Stimulated activated CD8-positive, alpha-beta memory T cell treated with anti-CD3 and anti-CD28 coated beads, Interleukin-7, amount 100 ng/mL, for 24 hours (primary cell): ENCODE results near the gene CSAG3.
"Not testable (repeated sequence)": the region's sequence is repeated elsewhere in the genome, so short reads cannot be mapped to it uniquely, and the experiment has no call there.

Experiments used
- DNase-seq: peaks from one replicate; pipeline ENCODE4 v3.0.0-alpha.2; 2020; ENCODE audit warnings: low read depth

CSAG3 gene

DNA sequence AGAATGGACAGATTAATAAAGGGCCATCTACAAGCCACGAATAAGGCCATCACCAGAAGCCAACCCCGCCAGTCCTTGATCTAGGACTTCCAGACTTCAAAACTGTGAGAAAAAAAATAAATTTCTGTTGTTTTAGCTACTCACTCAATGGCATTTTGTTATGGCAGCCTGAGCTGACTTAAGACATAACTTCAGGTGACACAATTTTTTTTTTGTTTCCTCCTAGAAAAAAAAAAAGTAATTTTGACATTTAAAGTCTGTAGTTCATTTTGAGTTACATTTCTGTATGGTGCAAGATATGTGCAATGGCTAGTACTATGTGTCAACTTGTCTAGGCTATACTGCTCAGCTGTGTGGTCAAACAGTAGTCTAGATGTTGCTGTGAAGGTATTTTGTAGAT, at the start of gene CSAG3:
TSS of gene CSAG3 (plus strand) at position 301 of the 400 bp plus-strand sequence.
- not testable (repeated sequence) for DNase-seq

GRCh38 chrX:152713195-152713594, 45.8 kb upstream of the CSAG3 start:
- DNase-seq, result not testable (repeated sequence)

GRCh38 chrX:152713815-152714787, 44.9 kb upstream of the CSAG3 start, which contains the start of gene MAGEA2B:
TSS of gene MAGEA2B (plus strand) at chrX:152714628. CDS start at chrX:152717107, 2,479 bp downstream.
- not testable (repeated sequence) for DNase-seq

DNA sequence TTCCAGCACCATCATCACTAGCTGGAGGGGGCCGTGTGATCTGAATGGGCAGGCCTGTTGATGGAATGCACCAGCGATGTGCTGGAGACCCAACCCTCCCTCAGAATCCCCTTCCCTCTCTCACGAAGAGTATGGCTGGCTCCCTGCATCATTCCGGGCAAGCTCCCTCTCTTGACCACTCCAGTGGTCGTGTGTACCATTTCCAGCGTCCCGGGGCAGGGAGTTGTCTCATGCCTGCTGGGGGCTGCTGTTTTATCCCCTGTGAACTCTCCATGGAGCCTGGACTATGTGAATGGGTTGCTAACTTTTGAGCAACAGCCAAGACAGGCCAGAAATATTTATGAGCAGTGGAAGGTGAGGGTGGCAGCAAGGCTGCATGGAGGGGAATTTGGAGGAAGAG, 33.6 kb upstream of the CSAG3 start:
- DNase-seq, result no peak

DNA sequence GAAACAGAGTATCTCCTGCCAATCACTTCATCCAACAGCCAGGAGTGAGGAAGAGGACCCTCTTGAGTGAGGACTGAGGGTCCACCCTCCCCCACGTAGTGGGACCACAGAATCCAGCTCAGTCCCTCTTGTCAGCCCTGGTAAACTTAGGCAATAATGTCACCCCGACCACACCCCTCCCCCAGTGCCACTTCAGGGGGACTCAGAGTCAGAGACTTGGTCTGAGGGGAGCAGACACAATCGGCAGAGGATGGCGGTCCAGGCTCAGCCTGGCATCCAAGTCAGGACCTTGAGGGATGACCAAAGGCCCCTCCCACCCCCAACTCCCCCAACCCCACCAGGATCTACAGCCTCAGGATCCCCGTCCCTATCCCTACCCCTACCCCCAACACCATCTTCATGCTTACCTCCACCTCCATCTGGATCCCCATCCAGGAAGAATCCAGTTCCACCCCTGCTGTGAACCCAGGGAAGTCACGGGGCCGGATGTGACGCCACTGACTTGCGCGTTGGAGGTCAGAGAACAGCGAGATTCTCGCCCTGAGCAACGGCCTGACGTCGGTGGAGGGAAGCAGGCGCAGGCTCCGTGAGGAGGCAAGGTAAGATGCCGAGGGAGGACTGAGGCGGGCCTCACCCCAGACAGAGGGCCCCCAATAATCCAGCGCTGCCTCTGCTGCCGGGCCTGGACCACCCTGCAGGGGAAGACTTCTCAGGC, 25.6 kb upstream of the CSAG3 start, which contains the start of the genes CSAG1 and MAGEA12:
TSS of gene CSAG1 (minus strand) at position 461 of the 715 bp plus-strand sequence. CDS start 1,261 bp downstream, outside the sequence.
TSS of gene MAGEA12 (plus strand) at position 497 of the 715 bp plus-strand sequence. CDS start 2,405 bp downstream, outside the sequence.
- DNase-seq, result no peak

DNA sequence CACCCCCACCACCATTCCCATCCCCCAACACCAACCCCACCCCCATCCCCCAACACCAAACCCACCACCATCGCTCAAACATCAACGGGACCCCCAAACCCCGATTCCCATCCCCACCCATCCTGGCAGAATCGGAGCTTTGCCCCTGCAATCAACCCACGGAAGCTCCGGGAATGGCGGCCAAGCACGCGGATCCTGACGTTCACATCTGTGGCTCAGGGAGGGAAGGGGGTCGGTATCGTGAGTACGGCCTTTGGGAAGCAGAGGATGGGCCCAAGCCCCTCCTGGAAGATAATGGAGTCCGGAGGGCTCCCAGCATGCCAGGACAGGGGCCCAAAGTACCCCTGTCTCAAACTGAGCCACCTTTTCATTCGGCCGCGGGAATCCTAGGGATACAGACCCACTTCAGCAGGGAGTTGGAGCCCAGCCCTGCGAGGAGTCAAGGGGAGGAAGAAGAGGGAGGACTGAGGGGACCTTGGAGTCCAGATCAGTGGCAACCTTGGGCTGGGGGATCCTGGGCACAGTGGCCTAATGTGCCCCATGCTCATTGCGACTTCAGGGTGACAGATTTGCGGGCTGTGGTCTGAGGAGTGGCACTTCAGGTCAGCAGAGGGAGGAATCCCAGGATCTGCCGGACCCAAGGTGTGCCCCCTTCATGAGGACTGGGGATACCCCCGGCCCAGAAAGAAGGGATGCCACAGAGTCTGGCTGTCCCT, 24.7 kb upstream of the CSAG3 start:
- DNase-seq, result not testable (repeated sequence)

DNA sequence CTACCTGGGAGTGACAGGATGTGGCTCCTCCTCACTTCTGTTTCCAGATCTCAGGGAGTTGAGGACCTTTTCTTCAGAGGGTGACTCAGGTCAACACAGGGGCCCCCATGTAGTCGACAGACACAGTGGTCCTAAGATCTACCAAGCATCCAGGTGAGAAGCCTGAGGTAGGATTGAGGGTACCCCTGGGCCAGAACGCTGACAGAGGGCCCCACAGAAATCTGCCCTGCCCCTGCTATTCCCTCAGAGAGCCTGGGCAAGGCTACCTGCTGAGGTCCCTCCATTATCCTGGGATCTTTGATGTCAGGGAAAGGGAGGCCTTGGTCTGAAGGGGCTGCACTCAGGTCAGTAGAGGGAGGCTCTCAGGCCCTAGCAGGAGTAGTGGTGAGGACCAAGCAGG, 23.9 kb upstream of the CSAG3 start:
- DNase-seq, result no peak

- DNase-seq, result no peak
Observed at GRCh38 chrX:152735860-152736511, 23.0 kb upstream of the CSAG3 start.

- not testable (repeated sequence) for DNase-seq
Observed at GRCh38 chrX:152736528-152736927, 22.5 kb upstream of the CSAG3 start.

DNA sequence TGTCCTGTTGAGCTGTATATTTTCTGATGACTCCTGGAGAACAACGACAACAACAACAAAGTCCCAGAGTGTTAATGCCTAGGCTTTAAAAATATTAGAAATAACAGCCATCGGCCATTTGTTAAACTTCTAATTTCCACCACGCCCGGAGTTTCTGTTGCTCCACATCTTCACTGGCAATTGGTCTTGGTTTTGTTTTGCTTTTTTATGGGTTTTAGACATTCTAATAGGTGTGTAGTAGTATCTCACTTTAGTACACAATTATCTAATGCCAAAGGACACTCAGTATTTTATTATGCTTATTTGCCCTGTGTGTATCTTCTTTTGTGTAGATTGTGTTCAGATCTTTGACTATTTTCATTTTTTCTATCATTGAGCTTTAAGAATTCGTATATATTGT, 20.5 kb upstream of the CSAG3 start:
- DNase-seq, result no peak

DNA sequence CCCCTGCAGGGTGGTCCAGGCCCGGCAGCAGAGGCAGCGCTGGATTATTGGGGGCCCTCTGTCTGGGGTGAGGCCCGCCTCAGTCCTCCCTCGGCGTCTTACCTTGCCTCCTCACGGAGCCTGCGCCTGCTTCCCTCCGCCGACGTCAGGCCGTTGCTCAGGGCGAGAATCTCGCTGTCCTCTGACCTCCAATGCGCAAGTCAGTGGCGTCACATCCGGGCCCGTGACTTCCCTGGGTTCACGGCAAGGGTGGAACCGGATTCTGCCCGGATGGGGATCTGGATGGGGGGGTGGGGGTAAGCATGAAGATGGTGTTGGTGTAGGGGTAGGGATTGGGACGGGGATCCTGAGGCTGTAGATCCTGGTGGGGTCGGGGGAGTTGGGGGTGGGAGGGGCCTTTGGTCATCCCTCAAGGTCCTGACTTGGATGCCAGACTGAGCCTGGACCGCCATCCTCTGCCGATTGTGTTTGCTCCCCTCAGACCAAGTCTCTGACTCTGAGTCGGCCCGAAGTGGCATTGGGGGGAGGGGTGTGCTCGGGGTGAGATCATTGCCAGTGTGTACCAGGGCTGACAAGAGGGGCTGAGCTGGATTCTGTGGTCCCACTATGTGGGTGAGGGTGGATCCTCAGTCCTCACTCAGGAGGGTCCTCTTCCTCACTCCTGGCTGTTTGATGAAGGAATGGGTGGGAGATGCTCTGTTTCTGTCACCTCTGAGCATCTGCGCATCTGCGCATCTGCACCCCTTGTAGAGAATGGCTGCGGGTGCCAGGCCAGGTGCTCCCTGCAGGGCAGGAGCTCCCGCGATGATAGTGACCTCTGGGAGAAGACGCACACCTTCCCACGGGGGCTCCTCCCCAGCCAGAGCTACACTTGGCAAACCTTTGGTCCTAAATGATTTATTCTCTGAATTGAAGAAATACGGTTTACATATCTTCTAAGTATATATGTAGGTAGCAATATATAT, 5.0 kb upstream of the CSAG3 start, which contains the start of gene MAGEA2:
TSS of gene MAGEA2 (minus strand) at position 157 of the 965 bp plus-strand sequence. CDS start 2,479 bp downstream, outside the sequence.
- not testable (repeated sequence) for DNase-seq

GRCh38 chrX:152754871-152755270, 4.1 kb upstream of the CSAG3 start:
- not testable (repeated sequence) for DNase-seq

GRCh38 chrX:152759544-152759943, 526 bp downstream of the CSAG3 start:
- DNase-seq, result not testable (repeated sequence)

DNA sequence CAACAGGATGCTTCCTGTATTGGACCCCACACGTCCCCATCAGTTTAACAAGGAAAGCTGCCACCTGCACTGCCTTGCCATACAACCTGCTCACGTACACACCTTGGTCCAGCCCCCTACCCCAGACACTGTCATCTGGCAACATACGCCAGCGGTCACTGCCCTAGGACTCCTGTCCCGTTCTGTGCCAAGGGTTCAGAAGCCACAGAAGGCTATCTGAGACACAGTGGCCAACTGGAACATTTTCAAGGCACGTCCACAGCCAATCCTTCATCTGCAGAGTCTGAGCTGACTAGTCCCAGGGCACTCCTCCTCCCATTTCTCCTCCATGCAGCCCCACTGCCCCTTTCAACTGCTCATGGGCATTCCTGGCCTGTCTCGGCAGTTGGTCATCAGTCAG, 2.6 kb downstream of the CSAG3 start:
- not testable (repeated sequence) for DNase-seq

GRCh38 chrX:152766562-152766961, 7.5 kb downstream of the CSAG3 start:
- not testable (repeated sequence) for DNase-seq

- not testable (repeated sequence) for DNase-seq
Observed at GRCh38 chrX:152769549-152770289, 10.7 kb downstream of the CSAG3 start, which contains the start of gene MAGEA6. TSS of gene MAGEA6 (minus strand) at chrX:152769689. CDS start at chrX:152767650, 2,039 bp downstream.

DNA sequence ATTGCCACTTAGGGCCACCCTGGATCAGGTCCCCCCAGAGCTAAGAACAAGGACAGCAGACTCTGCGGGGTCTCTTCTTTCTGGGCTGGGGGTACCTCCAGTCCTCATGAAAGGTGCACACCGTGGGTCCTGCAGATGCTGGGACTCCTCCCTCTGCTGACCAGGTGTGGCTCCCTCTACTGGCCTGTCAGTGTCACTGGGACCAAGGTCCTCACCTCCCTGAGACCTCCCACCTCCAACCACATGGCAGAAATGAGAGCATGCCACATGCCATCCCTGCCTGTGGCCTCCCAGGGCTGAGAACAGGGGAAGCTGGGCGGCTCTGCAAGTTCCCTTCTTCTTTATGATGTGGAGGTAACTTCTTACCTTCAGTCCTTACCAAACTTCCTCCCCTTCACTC, 28.0 kb downstream of the CSAG3 start:
- DNase-seq, result not testable (repeated sequence)

GRCh38 chrX:152798945-152799344, 39.9 kb downstream of the CSAG3 start:
- DNase-seq, result no peak

- no peak for DNase-seq
Observed at GRCh38 chrX:152806035-152806434, 47.0 kb downstream of the CSAG3 start.
